Activated B cell treated with CpG ODN at 0.5 μM for 24 hours (primary cell): ENCODE measurements around the gene SPIN1. TPM values are rescaled to one million over a fixed set of nuclear protein-coding genes. Genes with fewer than 3 reads are reported as not detected.

Experiments
- ATAC-seq: fragments of 200-7000 bp; cut with Tn5 transposase; one replicate; pipeline ENCODE4 v1.10.0; 2021; ENCODE audit warnings: low read depth, mild to moderate bottlenecking, moderate library complexity
- CTCF ChIA-PET: fragments of 350-600 bp; sonication (Branson Sonifier 250); formaldehyde crosslinking; loops from one replicate; lab custom pipeline; 2021; ENCODE audit warnings: antibody characterized with exemption; lab: Charles Lee
- POLR2A ChIA-PET: fragments of 350-600 bp; sonication (Branson Sonifier 250); formaldehyde crosslinking; loops from one replicate; lab custom pipeline; 2021; ENCODE audit warnings: antibody characterized with exemption; lab: Charles Lee
- DNase-seq: peaks from one replicate; pipeline ENCODE4 v3.0.0; 2022
- H3K27ac Mint-ChIP-seq: one replicate; pipeline ENCODE4 v1.8.0; 2020; ENCODE audit warnings: mixed read lengths
- H3K27me3 Mint-ChIP-seq: one replicate; pipeline ENCODE4 v1.8.0; 2021; ENCODE audit warnings: mixed read lengths
- H3K36me3 Mint-ChIP-seq: one replicate; pipeline ENCODE4 v1.8.0; 2021; ENCODE audit warnings: low read depth, mixed read lengths
- H3K4me1 Mint-ChIP-seq: one replicate; pipeline ENCODE4 v1.8.0; 2021; ENCODE audit warnings: mixed read lengths
- H3K4me3 Mint-ChIP-seq: one replicate; pipeline ENCODE4 v1.8.0; 2020; ENCODE audit warnings: mild to moderate bottlenecking, mixed read lengths
- H3K9me3 Mint-ChIP-seq: one replicate; pipeline ENCODE4 v1.8.0; 2020; ENCODE audit warnings: mixed read lengths
- intact Hi-C: fragments of 100-400 bp; cut with micrococcal nuclease; formaldehyde crosslinking; loops from one replicate; pipeline ENCODE4 v1.15.1; 2024
- total RNA-seq: library from RNA; stranded (reverse); gene quantifications from 2 replicates; pipeline ENCODE4 v1.2.3, GENCODE V29; 2022
- TF ChIP-seq, protein P1 (sequence below): fragments of 200-600 bp; IDR thresholded peaks from one replicate; pipeline ENCODE4 v1.8.0; 2022; ENCODE audit warnings: antibody characterized with exemption, mild to moderate bottlenecking

SPIN1 gene
- total RNA-seq, 1 donor from 2014 or later, result 20.7 TPM

DNA sequence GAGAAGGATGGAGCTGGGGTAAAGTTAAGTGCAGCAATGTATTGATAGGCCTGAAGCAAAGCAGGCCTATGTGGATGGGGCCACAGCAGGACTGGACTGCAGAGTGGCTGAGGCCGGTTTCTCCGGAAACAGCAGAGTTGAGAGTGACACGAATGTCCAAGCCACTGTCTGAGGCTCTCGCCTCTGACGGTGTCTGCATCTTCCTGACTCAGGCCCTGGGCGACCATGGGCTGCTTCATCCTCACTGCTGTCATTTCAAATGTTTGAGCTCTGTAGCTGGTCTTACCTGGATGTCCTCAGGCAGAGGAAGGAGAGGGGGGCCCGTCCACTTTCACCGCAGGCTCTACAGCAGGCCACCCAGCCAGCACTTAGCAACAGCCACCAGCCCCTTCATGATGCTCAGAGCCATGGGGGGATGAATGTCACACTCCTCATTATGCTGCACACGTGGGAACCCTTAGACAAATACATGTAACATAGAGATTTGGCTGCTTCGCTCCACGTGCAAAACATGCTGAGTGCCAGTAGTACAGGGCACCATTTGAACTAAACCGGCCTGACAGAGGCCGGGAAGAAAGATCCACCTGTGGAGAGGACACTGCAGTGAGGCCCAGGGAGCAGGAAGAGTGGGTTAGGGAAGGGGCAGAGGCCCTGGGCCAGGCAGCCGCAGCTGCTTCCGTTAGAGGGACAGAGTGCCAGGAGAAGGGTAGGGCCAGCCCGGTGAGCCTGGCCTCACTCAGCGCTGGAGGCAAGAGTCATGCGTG is 115.0 kb downstream of the SPIN1 start:
- no peaks in the 10 kb centered on the region for H3K9me3 Mint-ChIP-seq
- H3K4me1 Mint-ChIP-seq, result no peaks in the 10 kb centered on the region
- H3K4me3 Mint-ChIP-seq, result no peak overlapping the region
- TF ChIP-seq, protein P1, sequence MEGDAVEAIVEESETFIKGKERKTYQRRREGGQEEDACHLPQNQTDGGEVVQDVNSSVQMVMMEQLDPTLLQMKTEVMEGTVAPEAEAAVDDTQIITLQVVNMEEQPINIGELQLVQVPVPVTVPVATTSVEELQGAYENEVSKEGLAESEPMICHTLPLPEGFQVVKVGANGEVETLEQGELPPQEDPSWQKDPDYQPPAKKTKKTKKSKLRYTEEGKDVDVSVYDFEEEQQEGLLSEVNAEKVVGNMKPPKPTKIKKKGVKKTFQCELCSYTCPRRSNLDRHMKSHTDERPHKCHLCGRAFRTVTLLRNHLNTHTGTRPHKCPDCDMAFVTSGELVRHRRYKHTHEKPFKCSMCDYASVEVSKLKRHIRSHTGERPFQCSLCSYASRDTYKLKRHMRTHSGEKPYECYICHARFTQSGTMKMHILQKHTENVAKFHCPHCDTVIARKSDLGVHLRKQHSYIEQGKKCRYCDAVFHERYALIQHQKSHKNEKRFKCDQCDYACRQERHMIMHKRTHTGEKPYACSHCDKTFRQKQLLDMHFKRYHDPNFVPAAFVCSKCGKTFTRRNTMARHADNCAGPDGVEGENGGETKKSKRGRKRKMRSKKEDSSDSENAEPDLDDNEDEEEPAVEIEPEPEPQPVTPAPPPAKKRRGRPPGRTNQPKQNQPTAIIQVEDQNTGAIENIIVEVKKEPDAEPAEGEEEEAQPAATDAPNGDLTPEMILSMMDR, result no peak
- no peaks in the 10 kb centered on the region for H3K36me3 Mint-ChIP-seq
- ChIA-PET CTCF (no interaction called here), POLR2A (no interaction called here)
- no peak for DNase-seq
- no peak overlapping the region for H3K27ac Mint-ChIP-seq
- H3K27me3 Mint-ChIP-seq, result no peaks in the 10 kb centered on the region
- ATAC-seq, result no peak
- intact Hi-C loops, result no loop called here

- POLR2A ChIA-PET, result no interaction called here
- Mint-ChIP-seq H3K27ac (no peak overlapping the region), H3K4me1 (no peaks in the 10 kb centered on the region), H3K4me3 (no peak overlapping the region), H3K36me3 (no peaks in the 10 kb centered on the region), H3K27me3 (no peaks in the 10 kb centered on the region), H3K9me3 (no peaks in the 10 kb centered on the region)
- CTCF ChIA-PET, result no interaction called here
- ATAC-seq (no peak), DNase-seq (no peak)
- TF ChIP-seq, protein P1, result no peak
- intact Hi-C loops, result no loop called here
Observed at GRCh38 chr9:88503845-88504764, 115.9 kb downstream of the SPIN1 start.

DNA sequence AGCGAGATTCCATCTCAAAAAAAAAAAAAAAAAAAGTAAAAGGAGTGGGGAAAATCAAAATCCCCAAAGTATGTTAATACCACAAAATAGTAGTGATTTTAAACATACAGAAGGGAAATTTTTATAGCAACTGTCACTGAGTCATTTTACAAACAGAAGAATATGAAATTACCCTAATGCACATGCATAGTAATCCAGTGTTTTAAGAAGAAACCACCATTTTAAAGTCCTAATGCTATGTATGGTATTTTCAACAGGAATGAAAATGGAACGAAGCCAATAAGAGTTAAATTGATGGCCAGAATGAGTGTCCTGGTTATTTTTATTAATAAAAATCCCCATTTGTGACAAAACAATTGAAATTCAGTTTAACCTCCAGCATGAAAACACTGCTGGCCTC is 120.1 kb downstream of the SPIN1 start:
- ChIA-PET CTCF (no interaction called here), POLR2A (no interaction called here)
- ATAC-seq (no peak), DNase-seq (no peak)
- Mint-ChIP-seq H3K27ac (no peak overlapping the region), H3K4me3 (no peak overlapping the region), H3K36me3 (no peaks in the 10 kb centered on the region), H3K27me3 (peaks cover 2% of the 10 kb centered on the region), H3K4me1 (no peaks in the 10 kb centered on the region), H3K9me3 (no peaks in the 10 kb centered on the region)
- intact Hi-C loops, result no loop called here
- TF ChIP-seq, protein P1, result no peak

DNA sequence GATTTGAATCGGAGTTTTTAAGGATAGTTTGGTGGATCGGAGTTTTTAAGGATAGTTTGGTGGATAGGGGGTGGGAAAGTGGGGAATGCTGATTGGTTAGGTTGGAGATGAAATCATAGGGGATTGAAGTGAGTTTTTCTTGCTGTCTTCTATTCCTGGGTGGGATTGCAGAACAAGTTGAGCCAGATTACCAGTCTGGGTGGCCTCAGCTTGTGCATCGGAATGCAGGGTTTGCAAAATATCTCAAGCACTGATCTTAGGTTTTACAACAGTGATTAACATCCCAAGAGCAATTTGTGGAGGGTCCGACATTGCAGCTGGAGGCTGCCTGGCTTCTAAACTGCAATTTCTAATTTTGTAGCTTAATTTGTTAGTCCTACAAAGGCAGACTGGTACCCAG is 123.7 kb downstream of the SPIN1 start:
- Mint-ChIP-seq H3K4me1 (no peaks in the 10 kb centered on the region), H3K27ac (no peak overlapping the region), H3K27me3 (peaks cover 2% of the 10 kb centered on the region), H3K9me3 (peaks cover 1% of the 10 kb centered on the region), H3K36me3 (no peaks in the 10 kb centered on the region), H3K4me3 (no peak overlapping the region)
- intact Hi-C loops, result no loop called here
- CTCF ChIA-PET, result no interaction called here
- DNase-seq, result no peak
- POLR2A ChIA-PET, result no interaction called here
- ATAC-seq, result no peak
- TF ChIP-seq, protein P1, result no peak

DNA sequence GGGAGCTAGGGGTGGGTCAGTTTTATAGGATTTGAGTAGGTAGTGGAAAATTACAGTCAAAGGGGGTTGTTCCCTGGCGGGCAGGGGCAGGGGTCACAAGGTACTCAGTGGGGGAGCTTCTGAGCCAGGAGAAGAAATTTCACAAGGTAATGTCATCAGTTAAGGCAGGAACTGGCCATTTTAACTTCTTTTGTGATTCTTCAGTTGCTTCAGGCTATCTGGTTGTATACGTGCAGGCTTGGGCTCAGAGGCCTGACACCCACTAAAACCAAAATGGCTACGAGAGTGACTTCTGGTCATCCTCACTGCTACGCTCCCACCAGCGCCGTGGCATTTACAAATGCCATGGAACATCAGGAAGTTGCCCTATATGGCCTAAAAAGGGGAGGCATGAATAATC is 126.0 kb downstream of the SPIN1 start:
- TF ChIP-seq, protein P1, result no peak
- H3K27ac Mint-ChIP-seq, result no peak overlapping the region

More for the DNA sequence above, 126.0 kb downstream of the SPIN1 start:
- ATAC-seq, result no peak
- peaks cover 1% of the 10 kb centered on the region for H3K9me3 Mint-ChIP-seq
- H3K36me3 Mint-ChIP-seq, result no peaks in the 10 kb centered on the region
- intact Hi-C loops, result no loop called here
- peaks cover 2% of the 10 kb centered on the region for H3K27me3 Mint-ChIP-seq
- POLR2A ChIA-PET, result no interaction called here
- CTCF ChIA-PET, result no interaction called here
- H3K4me1 Mint-ChIP-seq, result no peaks in the 10 kb centered on the region
- no peak for DNase-seq
- H3K4me3 Mint-ChIP-seq, result no peak overlapping the region
